Measurements from ENCODE around the gene YY1.

- TF ChIP-seq EZH2phosphoT487 (IDR thresholded peaks at IDR 0.05; ENCODE audit: insufficient read depth, low read depth) (no peak), EZH2 (IDR thresholded peaks at IDR 0.05; ENCODE audit: insufficient read depth, poor library complexity, severe bottlenecking) (no peak)
These were observed 24.2 kb upstream of the YY1 start for GRCh38 chr14:100214770-100215083.

Measured in GM23248 (cell line).